Measurements from ENCODE around the gene GGCX.

Gene GGCX

DNA sequence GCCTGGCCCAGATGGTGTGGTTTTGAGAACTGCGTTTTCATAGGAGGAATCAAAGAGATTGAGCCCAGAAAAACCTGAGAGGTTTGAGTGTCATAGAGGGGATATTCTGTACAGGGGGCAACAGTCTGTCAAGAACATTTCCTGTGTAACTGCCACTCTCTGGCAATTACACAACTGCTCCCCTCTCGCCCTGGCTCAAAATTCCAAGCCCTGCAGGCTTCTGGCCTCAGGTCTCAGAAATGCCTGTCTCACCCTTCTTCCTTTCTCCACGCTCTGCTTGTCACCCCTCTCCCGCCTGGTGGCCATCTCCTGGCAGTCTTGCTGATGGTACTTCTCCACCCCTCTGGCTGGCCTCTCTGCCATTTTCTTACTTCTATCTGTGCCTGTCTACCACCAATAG, 26.9 kb upstream of the GGCX start:
- TF ChIP-seq, protein P1, sequence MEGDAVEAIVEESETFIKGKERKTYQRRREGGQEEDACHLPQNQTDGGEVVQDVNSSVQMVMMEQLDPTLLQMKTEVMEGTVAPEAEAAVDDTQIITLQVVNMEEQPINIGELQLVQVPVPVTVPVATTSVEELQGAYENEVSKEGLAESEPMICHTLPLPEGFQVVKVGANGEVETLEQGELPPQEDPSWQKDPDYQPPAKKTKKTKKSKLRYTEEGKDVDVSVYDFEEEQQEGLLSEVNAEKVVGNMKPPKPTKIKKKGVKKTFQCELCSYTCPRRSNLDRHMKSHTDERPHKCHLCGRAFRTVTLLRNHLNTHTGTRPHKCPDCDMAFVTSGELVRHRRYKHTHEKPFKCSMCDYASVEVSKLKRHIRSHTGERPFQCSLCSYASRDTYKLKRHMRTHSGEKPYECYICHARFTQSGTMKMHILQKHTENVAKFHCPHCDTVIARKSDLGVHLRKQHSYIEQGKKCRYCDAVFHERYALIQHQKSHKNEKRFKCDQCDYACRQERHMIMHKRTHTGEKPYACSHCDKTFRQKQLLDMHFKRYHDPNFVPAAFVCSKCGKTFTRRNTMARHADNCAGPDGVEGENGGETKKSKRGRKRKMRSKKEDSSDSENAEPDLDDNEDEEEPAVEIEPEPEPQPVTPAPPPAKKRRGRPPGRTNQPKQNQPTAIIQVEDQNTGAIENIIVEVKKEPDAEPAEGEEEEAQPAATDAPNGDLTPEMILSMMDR (IDR thresholded peaks at IDR 0.05; ENCODE audit: control insufficient read depth, insufficient read depth, low read depth, low read length, missing control alignments): no peak
- no peak for DNase-seq (ENCODE audit: low read depth)
- no peak overlapping the region for H3K4me3 ChIP-seq (ENCODE audit: control insufficient read depth, low read depth, low read length)

DNA sequence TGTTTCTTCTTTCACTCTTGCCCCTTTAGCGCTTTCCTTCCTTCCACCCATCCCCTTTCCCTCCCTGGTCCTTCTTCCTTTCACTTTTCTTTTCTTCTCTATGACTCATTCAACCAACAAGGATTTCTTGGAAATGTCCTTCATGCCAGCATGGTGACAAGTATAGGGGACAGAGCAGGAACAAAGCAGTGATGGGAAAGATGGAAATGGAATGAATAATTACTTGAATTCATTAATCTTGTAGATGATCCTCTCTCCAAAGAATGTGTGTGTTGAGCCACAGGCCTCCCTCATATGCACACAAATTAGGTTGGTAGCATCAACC, 24.4 kb upstream of the GGCX start:
- TF ChIP-seq, protein P1 (IDR thresholded peaks at IDR 0.05; ENCODE audit: control insufficient read depth, insufficient read depth, low read depth, low read length, missing control alignments): no peak
- H3K4me3 ChIP-seq (ENCODE audit: control insufficient read depth, low read depth, low read length): peak overlapping the region; percentile 54; the same call in 1 of the 2 replicates
- DNase-seq (ENCODE audit: low read depth): no peak

DNA sequence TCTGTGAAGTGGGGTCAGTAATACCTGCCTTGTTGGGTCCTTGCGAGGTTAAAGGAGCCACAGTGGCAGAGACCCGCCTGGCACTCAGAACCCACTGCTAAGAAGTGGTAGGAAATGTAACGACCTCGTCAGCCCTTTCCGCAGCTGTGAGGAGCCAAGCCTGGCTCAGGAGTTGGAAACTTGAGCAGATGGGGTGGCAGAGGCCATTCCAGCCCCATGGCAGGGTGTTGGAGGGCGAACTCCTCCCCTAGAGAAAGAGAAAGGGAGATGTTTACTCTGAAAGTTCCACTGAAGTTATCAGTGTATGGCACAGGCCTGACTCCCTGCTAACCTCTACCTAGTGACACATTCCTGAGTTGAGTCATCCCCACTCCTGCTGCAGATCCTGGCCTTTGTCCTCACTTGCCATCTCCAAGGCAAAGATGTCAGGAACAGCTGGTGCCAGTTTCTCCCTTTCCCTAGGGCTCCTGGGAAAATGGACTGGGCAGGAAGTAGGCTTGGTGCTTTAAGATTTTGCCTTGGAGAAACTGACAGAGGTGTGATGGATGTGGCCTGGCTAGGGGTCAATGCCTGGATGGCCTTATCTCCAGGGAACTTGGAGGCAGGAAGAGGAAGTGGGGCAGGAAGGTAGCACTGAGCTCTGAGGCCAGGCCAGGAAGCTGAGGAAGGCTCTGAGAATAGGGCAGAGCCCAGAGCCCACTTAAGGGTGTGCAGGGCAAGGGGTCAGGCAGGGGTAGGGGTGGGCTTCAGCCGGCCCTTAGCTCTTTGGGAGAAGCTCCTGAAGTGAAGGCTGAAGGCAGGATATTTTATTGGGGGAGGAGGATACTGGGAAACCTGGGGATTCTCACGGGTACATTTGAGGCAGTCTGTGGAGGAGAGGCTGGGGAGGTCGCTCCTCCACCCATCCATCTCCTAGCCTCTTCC, 23.8 kb upstream of the GGCX start:
- TF ChIP-seq, protein P1 (IDR thresholded peaks at IDR 0.05; ENCODE audit: control insufficient read depth, insufficient read depth, low read depth, low read length, missing control alignments): no peak
- peak overlapping the region; percentile 54 for H3K4me3 ChIP-seq (ENCODE audit: control insufficient read depth, low read depth, low read length)
- DNase-seq (ENCODE audit: low read depth): no peak

DNA sequence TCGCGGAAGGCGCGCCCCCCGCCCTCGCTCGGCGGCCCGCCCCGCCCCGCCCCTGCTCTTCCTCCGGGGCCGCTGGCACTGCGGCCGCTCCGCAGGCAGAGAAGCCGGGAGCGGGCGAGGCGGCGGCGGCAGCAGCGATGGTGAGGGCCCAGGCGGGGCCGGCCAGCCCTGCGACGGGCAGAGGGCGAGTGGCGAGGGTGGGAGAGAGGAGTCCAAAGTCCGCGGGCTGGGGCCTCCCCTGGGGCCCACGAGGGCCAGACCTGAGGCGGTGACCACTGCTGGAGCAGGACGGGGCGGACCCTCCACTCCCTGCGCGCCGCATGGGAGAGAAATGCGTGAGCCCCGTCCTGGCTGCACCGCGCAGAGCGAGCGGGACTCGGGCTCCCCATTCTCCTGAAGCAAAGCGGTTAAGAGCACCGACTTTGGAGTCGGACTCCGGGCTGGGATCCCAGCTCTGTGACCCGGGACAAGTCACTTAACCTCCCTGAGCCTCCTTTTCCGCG, 23.1 kb upstream of the GGCX start, which contains the start of gene VAMP5:
VAMP5 (plus strand) TSS at position 78 of the 503 bp plus-strand sequence; CDS start at position 138, 60 bp downstream.
- H3K4me3 ChIP-seq (ENCODE audit: control insufficient read depth, low read depth, low read length): peak within 1 kb of the TSS; percentile 54
- no peak for DNase-seq (ENCODE audit: low read depth)
- TF ChIP-seq, protein P1 (IDR thresholded peaks at IDR 0.05; ENCODE audit: control insufficient read depth, insufficient read depth, low read depth, low read length, missing control alignments): no peak

DNA sequence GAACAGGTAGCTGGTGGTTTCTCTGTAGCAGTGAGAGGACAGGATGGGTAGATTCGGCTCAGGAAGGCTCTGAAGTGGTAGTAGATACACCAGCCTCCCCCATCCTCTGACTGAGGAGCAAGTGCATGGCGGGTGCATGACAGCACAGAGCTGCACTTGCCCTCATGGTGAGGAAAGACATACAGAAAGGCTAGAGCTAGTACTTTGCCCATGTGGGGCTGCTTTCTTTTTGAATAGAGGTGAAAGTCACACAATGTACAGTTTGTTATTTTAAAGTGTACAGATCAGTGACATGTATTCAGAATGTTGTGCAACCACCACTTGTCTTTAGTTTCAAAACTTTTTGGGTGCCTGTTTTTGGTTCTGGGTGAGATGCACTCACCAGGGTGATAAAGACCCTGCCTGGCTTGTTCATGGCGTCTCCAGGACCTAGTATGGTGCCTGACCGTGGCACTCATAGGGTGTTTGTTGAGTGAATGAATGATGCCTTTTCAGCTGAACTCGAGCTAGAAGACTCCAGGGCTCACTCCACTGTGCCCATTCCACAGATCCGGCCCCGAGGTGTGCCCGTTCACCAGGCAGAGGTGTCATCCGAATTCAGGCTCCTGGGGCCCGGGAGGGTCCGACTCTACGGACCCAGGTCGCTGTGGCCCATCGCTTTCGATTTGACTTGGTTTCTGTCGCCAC, 22.5 kb upstream of the GGCX start:
- peak overlapping the region; percentile 45 for H3K4me3 ChIP-seq (ENCODE audit: control insufficient read depth, low read depth, low read length)
- TF ChIP-seq, protein P1 (IDR thresholded peaks at IDR 0.05; ENCODE audit: control insufficient read depth, insufficient read depth, low read depth, low read length, missing control alignments): no peak
- DNase-seq (ENCODE audit: low read depth): no peak

DNA sequence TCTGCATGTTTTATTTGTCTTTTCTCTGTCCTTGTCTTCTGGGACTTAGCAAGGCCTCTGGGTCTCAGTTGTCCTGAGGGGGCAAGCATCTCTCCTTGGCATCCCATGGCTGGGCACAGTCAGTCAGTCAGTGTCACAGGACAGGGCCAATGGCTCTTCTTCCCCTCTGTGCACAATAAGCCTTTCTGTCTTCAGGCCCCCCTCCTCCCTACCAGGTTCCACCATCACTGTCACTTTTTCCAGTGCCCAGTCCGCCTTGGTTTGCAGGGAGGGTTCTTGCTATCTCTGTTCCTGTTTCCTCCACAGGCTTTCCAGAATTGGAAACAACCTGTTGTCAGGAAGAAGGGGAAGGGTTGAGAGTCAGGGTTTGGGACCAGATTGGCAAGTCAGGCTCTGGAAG, 21.2 kb upstream of the GGCX start:
- DNase-seq (ENCODE audit: low read depth): no peak
- TF ChIP-seq, protein P1 (IDR thresholded peaks at IDR 0.05; ENCODE audit: control insufficient read depth, insufficient read depth, low read depth, low read length, missing control alignments): no peak
- no peak overlapping the region for H3K4me3 ChIP-seq (ENCODE audit: control insufficient read depth, low read depth, low read length)

Measured in AG09309 (cell line).